Astrocyte (in vitro differentiated cells and primary cell): Measurements from ENCODE around the gene SELENOO. TPM values are rescaled to one million over a fixed set of nuclear protein-coding genes. Genes with fewer than 3 reads are reported as not detected.

ENCODE experiments used
- DNase-seq: peaks from one replicate; pipeline ENCODE4 v3.0.0-alpha.2; 2010; ENCODE audit warnings: low read depth
- FAIRE-seq: peaks from 2 replicates; lab custom pipeline; 2011; peaks lifted over from hg19 to GRCh38; lab: Jason Lieb, UNC
- H2AFZ ChIP-seq: 2 replicates; pipeline ENCODE4 v1.6.0; 2012; ENCODE audit warnings: low read depth, low read length, inconsistent platforms
- H3K27ac ChIP-seq: 2 replicates; pipeline ENCODE4 v1.5.1; 2011; ENCODE audit warnings: low read depth, low read length, inconsistent platforms
- H3K27me3 ChIP-seq: 2 replicates; pipeline ENCODE4 v1.6.0; 2011; ENCODE audit warnings: low read length, inconsistent platforms; ENCODE audit not compliant: insufficient read depth
- H3K36me3 ChIP-seq: 2 replicates; pipeline ENCODE4 v1.5.1; 2011; ENCODE audit warnings: low read length, inconsistent platforms; ENCODE audit not compliant: insufficient read depth
- H3K4me1 ChIP-seq: 2 replicates; pipeline ENCODE4 v1.5.1; 2011; ENCODE audit warnings: low read length, inconsistent platforms; ENCODE audit not compliant: insufficient read depth
- H3K4me2 ChIP-seq: 2 replicates; pipeline ENCODE4 v1.6.0; 2012; ENCODE audit warnings: low read length, inconsistent platforms
- H3K4me3 ChIP-seq: 2 replicates; pipeline ENCODE4 v1.5.1; 2011; ENCODE audit warnings: low read depth, mild to moderate bottlenecking, low read length, inconsistent platforms; ENCODE audit not compliant: insufficient read depth
- H3K79me2 ChIP-seq: 2 replicates; pipeline ENCODE4 v1.6.0; 2012; ENCODE audit warnings: mild to moderate bottlenecking, low read length, inconsistent platforms; ENCODE audit not compliant: insufficient read depth
- H3K9ac ChIP-seq: 2 replicates; pipeline ENCODE4 v1.6.0; 2012; ENCODE audit warnings: mild to moderate bottlenecking, low read length, inconsistent platforms
- H3K9me3 ChIP-seq: 2 replicates; pipeline ENCODE4 v1.5.1; 2012; ENCODE audit warnings: low read depth, mild to moderate bottlenecking, low read length, inconsistent platforms; ENCODE audit not compliant: insufficient read depth
- H4K20me1 ChIP-seq: 2 replicates; pipeline ENCODE4 v1.6.0; 2012; ENCODE audit warnings: low read length, inconsistent platforms; ENCODE audit not compliant: insufficient read depth
- H3K27ac Mint-ChIP-seq: one replicate; pipeline ENCODE4 v1.8.0; 2021; ENCODE audit warnings: mild to moderate bottlenecking, mixed read lengths; ENCODE audit not compliant: unreplicated experiment
- H3K27me3 Mint-ChIP-seq: one replicate; pipeline ENCODE4 v1.8.0; 2021; ENCODE audit warnings: low read depth, mixed read lengths; ENCODE audit not compliant: unreplicated experiment
- H3K36me3 Mint-ChIP-seq: one replicate; pipeline ENCODE4 v1.8.0; 2021; ENCODE audit warnings: low read depth, mixed read lengths; ENCODE audit not compliant: unreplicated experiment
- H3K4me1 Mint-ChIP-seq: one replicate; pipeline ENCODE4 v1.8.0; 2021; ENCODE audit warnings: low read depth, mixed read lengths; ENCODE audit not compliant: unreplicated experiment
- H3K4me3 Mint-ChIP-seq: one replicate; pipeline ENCODE4 v1.8.0; 2021; ENCODE audit warnings: mild to moderate bottlenecking, moderate library complexity, mixed read lengths; ENCODE audit not compliant: unreplicated experiment
- H3K9me3 Mint-ChIP-seq: one replicate; pipeline ENCODE4 v1.8.0; 2021; ENCODE audit warnings: mild to moderate bottlenecking, mixed read lengths; ENCODE audit not compliant: unreplicated experiment
- CTCF ChIP-seq: IDR thresholded peaks from 2 replicates; pipeline ENCODE4 v1.5.1; 2011; ENCODE audit warnings: low read depth, mild to moderate bottlenecking, inconsistent platforms, low read length, moderate library complexity; ENCODE audit not compliant: insufficient read depth
- EZH2 ChIP-seq: IDR thresholded peaks from 2 replicates; pipeline ENCODE4 v1.6.1; 2012; ENCODE audit warnings: mild to moderate bottlenecking, low read length, inconsistent platforms; ENCODE audit not compliant: insufficient read depth
- total RNA-seq: library from RNA; stranded (reverse); gene quantifications from 2 replicates; pipeline ENCODE4 v1.2.1, GENCODE V29; 2021

Gene SELENOO
- total RNA-seq, 1 donor from 2014 or later = 18.5 TPM

DNA sequence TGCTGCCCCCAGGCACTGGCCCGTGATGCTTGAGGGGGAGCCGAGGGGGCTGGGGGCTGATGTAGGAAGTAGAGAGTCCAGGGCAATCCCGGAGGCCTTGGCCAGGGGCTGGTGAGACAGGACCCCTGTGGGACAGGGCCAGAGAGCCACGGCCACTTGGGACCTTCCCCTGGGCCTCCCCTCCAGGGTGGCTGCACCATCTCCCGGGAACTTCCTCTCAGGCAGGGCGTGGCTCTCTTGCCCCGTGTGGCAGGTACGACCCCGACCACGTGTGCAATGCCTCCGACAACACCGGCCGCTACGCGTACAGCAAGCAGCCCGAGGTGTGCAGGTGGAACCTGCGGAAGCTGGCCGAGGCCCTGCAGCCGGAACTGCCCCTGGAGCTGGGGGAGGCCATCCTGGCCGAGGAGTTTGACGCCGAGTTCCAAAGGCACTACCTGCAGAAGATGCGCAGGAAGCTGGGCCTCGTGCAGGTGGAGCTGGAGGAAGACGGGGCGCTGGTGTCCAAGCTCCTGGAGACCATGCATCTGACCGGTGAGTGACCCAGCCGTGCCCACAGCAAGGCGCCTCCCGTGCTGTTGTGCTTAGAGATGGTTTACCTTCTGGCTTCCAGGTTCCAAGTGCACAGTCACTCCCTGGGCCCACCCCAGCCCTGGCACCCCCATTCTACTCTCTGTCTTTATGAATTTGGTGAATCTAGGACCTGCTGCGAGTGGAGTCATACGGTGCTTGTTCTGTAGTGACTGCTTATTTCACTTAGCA is 9.7 kb downstream of the SELENOO start:
- Mint-ChIP-seq H3K27ac (no peak overlapping the region), H3K4me3 (no peak overlapping the region), H3K36me3 (peaks cover 19% of the 10 kb centered on the region), H3K27me3 (no peaks in the 10 kb centered on the region), H3K4me1 (no peaks in the 10 kb centered on the region), H3K9me3 (no peaks in the 10 kb centered on the region)
- DNase-seq = no peak
- Histone ChIP-seq H3K36me3 (peaks cover 21% of the 10 kb centered on the region), H3K4me2 (no peak overlapping the region), H3K9ac (no peak overlapping the region), H2AFZ (no peak overlapping the region), H3K79me2 (peaks cover 51% of the 10 kb centered on the region), H3K27me3 (no peaks in the 10 kb centered on the region), H3K4me1 (no peaks in the 10 kb centered on the region), H4K20me1 (peaks cover 76% of the 10 kb centered on the region), H3K27ac (no peak overlapping the region), H3K4me3 (no peak overlapping the region), H3K9me3 (no peaks in the 10 kb centered on the region)
- TF ChIP-seq EZH2 = no peak
- TF ChIP-seq CTCF = no peak
- no peak for FAIRE-seq

DNA sequence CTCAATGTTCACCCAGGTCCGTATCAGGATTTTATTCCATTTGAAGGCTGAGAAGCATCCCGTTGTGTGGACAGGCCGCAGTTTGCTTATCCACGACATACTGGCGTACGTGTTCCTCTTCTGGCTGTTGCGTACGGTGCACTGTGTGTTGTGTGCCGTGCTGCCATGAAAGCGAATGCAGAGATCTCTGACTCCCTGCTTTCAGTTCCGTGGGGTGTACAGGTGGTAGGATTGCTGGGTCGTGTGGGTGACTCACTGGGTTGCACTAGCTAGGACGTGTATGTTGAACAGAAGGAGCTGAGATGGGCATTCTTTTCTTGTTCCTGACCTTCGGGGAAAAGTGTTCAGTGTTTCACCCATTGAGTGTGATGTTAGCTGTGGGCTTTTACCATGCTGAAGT is 10.3 kb downstream of the SELENOO start:
- no peaks in the 10 kb centered on the region for H3K9me3 Mint-ChIP-seq
- H3K27ac Mint-ChIP-seq = peak overlapping the region; percentile 16
- Histone ChIP-seq H3K27ac (no peak overlapping the region), H3K79me2 (peaks cover 51% of the 10 kb centered on the region), H2AFZ (no peak overlapping the region), H3K9me3 (no peaks in the 10 kb centered on the region), H3K9ac (no peak overlapping the region), H3K4me3 (no peak overlapping the region), H3K4me1 (no peaks in the 10 kb centered on the region), H3K36me3 (peaks cover 21% of the 10 kb centered on the region), H3K4me2 (no peak overlapping the region), H4K20me1 (peaks cover 78% of the 10 kb centered on the region), H3K27me3 (no peaks in the 10 kb centered on the region)
- FAIRE-seq (no peak), DNase-seq (no peak)
- no peak overlapping the region for H3K4me3 Mint-ChIP-seq
- peaks cover 17% of the 10 kb centered on the region for H3K36me3 Mint-ChIP-seq
- TF ChIP-seq CTCF (no peak), EZH2 (no peak)
- no peaks in the 10 kb centered on the region for H3K27me3 Mint-ChIP-seq
- H3K4me1 Mint-ChIP-seq = no peaks in the 10 kb centered on the region

DNA sequence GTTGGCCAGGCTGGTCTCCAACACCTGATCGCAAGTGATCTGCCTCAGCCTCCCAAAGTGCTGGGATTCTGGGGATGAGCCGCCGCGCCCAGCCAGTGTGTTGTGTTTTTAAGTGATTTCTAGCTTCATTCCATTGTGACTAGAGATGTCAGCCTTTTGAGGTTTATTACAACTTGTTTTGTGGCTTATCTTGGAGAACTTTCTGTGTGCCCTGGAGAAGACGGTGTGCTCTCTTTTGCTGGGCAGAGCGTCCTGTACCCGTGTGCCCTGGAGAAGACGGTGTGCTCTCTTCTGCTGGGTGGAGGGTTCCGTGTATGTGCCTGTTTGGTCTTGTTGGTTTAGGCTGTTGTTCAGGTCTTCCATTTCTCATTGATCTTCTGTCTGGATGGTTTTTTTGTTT is 12.5 kb downstream of the SELENOO start:
- H3K27ac Mint-ChIP-seq = no peak overlapping the region
- H3K36me3 ChIP-seq = peaks cover 15% of the 10 kb centered on the region

More for the DNA sequence above, 12.5 kb downstream of the SELENOO start:
- no peaks in the 10 kb centered on the region for H3K9me3 ChIP-seq
- Mint-ChIP-seq H3K27me3 (no peaks in the 10 kb centered on the region), H3K4me3 (no peak overlapping the region), H3K4me1 (no peaks in the 10 kb centered on the region), H3K9me3 (no peaks in the 10 kb centered on the region), H3K36me3 (peaks cover 16% of the 10 kb centered on the region)
- H3K79me2 ChIP-seq = peaks cover 49% of the 10 kb centered on the region
- peaks cover 72% of the 10 kb centered on the region for H4K20me1 ChIP-seq
- H3K4me2 ChIP-seq = no peak overlapping the region
- H3K4me3 ChIP-seq = no peak overlapping the region
- no peak overlapping the region for H3K27ac ChIP-seq
- no peaks in the 10 kb centered on the region for H3K27me3 ChIP-seq
- TF ChIP-seq CTCF (no peak), EZH2 (no peak)
- DNase-seq = no peak
- H3K4me1 ChIP-seq = no peaks in the 10 kb centered on the region
- FAIRE-seq = no peak
- H3K9ac ChIP-seq = no peak overlapping the region
- no peak overlapping the region for H2AFZ ChIP-seq
